ENCODE measurements around the gene CYP2A6.
"Not testable (repeated sequence)": the region's sequence is repeated elsewhere in the genome, so short reads cannot be mapped to it uniquely, and the experiment has no call there.

The CYP2A6 gene

GRCh38 chr19:40831502-40832430 lies 18.5 kb downstream of the CYP2A6 start:
- no peaks in the 10 kb centered on the region for H3K27me3 Mint-ChIP-seq (ENCODE audit: low read depth)
- H3K4me3 Mint-ChIP-seq, result no peak overlapping the region
- TF ChIP-seq CTCF (IDR thresholded peaks at IDR 0.05; ENCODE audit: unreplicated experiment in 3 of 3), result no peak
- H3K4me1 Mint-ChIP-seq, result peaks cover 13% of the 10 kb centered on the region
- peaks cover 15% of the 10 kb centered on the region for H3K36me3 Mint-ChIP-seq (ENCODE audit: low read depth)
- H3K27ac Mint-ChIP-seq, result peak overlapping the region; percentile 40 to 67 (median 58)
- H3K9me3 Mint-ChIP-seq, result no peaks in the 10 kb centered on the region

GRCh38 chr19:40830741-40831140 lies 19.5 kb downstream of the CYP2A6 start:
- not testable (repeated sequence) for H3K4me3 Mint-ChIP-seq; H3K27me3 Mint-ChIP-seq (ENCODE audit: low read depth); H3K27ac Mint-ChIP-seq; H3K9me3 Mint-ChIP-seq
- Mint-ChIP-seq H3K36me3 (ENCODE audit: low read depth) (peaks cover 18% of the 10 kb centered on the region), H3K4me1 (peaks cover 13% of the 10 kb centered on the region)

- Mint-ChIP-seq H3K36me3 (ENCODE audit: low read depth) (peaks cover 18% of the 10 kb centered on the region), H3K27ac (no peak overlapping the region), H3K9me3 (no peaks in the 10 kb centered on the region), H3K4me3 (no peak overlapping the region), H3K4me1 (peaks cover 13% of the 10 kb centered on the region), H3K27me3 (ENCODE audit: low read depth) (no peaks in the 10 kb centered on the region)
- TF ChIP-seq CTCF (IDR thresholded peaks at IDR 0.05; ENCODE audit: unreplicated experiment in 3 of 3), result no peak
These were observed 21.0 kb downstream of the CYP2A6 start for GRCh38 chr19:40829205-40829604.

- no peak for TF ChIP-seq CTCF (IDR thresholded peaks at IDR 0.05; ENCODE audit: unreplicated experiment in 3 of 3)
- Mint-ChIP-seq H3K4me1 (peaks cover 14% of the 10 kb centered on the region), H3K9me3 (no peaks in the 10 kb centered on the region), H3K36me3 (ENCODE audit: low read depth) (peaks cover 18% of the 10 kb centered on the region), H3K27me3 (ENCODE audit: low read depth) (no peaks in the 10 kb centered on the region), H3K4me3 (no peak overlapping the region), H3K27ac (no peak overlapping the region)
These were observed 22.6 kb downstream of the CYP2A6 start for GRCh38 chr19:40827386-40828247.

- peaks cover 18% of the 10 kb centered on the region for H3K36me3 Mint-ChIP-seq (ENCODE audit: low read depth)
- H3K27ac Mint-ChIP-seq; H3K27me3 Mint-ChIP-seq (ENCODE audit: low read depth): not testable (repeated sequence)
These were observed 23.4 kb downstream of the CYP2A6 start for GRCh38 chr19:40826699-40827385.

GRCh38 chr19:40826312-40826698 lies 23.9 kb downstream of the CYP2A6 start:
- not testable (repeated sequence) for H3K4me3 Mint-ChIP-seq; H3K27me3 Mint-ChIP-seq (ENCODE audit: low read depth); H3K27ac Mint-ChIP-seq; H3K9me3 Mint-ChIP-seq
- H3K4me1 Mint-ChIP-seq, result peaks cover 15% of the 10 kb centered on the region
- H3K36me3 Mint-ChIP-seq (ENCODE audit: low read depth), result peaks cover 18% of the 10 kb centered on the region

More at GRCh38 chr19:40826699-40827385, 23.4 kb downstream of the CYP2A6 start:
- H3K9me3 Mint-ChIP-seq, H3K4me3 Mint-ChIP-seq: not testable (repeated sequence)
- peaks cover 17% of the 10 kb centered on the region for H3K4me1 Mint-ChIP-seq

- not testable (repeated sequence) for H3K27me3 Mint-ChIP-seq (ENCODE audit: low read depth); H3K4me3 Mint-ChIP-seq; H3K9me3 Mint-ChIP-seq
- Mint-ChIP-seq H3K4me1 (peaks cover 15% of the 10 kb centered on the region), H3K27ac (peak overlapping the region in 2 of 3 experiments; percentile 30 to 86), H3K36me3 (ENCODE audit: low read depth) (peaks cover 18% of the 10 kb centered on the region)
These were observed 24.7 kb downstream of the CYP2A6 start for GRCh38 chr19:40825460-40826095.

GRCh38 chr19:40824916-40825315 lies 25.3 kb downstream of the CYP2A6 start:
- H3K36me3 Mint-ChIP-seq (ENCODE audit: low read depth), result peaks cover 18% of the 10 kb centered on the region
- peak overlapping the region in 2 of 3 experiments; percentile 30 to 86 for H3K27ac Mint-ChIP-seq
- not testable (repeated sequence) for H3K27me3 Mint-ChIP-seq (ENCODE audit: low read depth); H3K4me3 Mint-ChIP-seq; H3K9me3 Mint-ChIP-seq
- H3K4me1 Mint-ChIP-seq, result peaks cover 15% of the 10 kb centered on the region

- H3K27ac Mint-ChIP-seq, result peak overlapping the region; percentile 75 to 86 (median 80)
- H3K9me3 Mint-ChIP-seq; H3K27me3 Mint-ChIP-seq (ENCODE audit: low read depth); H3K4me3 Mint-ChIP-seq: not testable (repeated sequence)
- peaks cover 11% of the 10 kb centered on the region for H3K36me3 Mint-ChIP-seq (ENCODE audit: low read depth)
- H3K4me1 Mint-ChIP-seq, result peaks cover 24% of the 10 kb centered on the region
These were observed 27.3 kb downstream of the CYP2A6 start for GRCh38 chr19:40822704-40823553.

Measured in nephron (organoid).